B cell (primary cell): ENCODE measurements around the gene TUBB4B. TPM values are rescaled to one million over a fixed set of nuclear protein-coding genes. Genes with fewer than 3 reads are reported as not detected.

Source experiments
- ATAC-seq: fragments of 200-7000 bp; cut with Tn5 transposase; one replicate; pipeline ENCODE4 v1.10.0; 2021; ENCODE audit warnings: low read depth, mild to moderate bottlenecking, moderate number of reproducible peaks, moderate library complexity
- CTCF ChIA-PET: fragments of 350-600 bp; sonication (Branson Sonifier 250); formaldehyde crosslinking; loops from one replicate; lab custom pipeline; 2021; ENCODE audit warnings: antibody characterized with exemption, inconsistent platforms; lab: Charles Lee
- POLR2A ChIA-PET: fragments of 350-600 bp; sonication (Branson Sonifier 250); formaldehyde crosslinking; loops from one replicate; lab custom pipeline; 2021; ENCODE audit warnings: antibody characterized with exemption; lab: Charles Lee
- DNase-seq: peaks from one replicate; pipeline ENCODE4 v3.0.0; 2013
- H2AFZ ChIP-seq: 2 replicates; pipeline ENCODE4 v1.6.1; 2012; ENCODE audit warnings: mild to moderate bottlenecking, low read depth, low read length; ENCODE audit not compliant: insufficient read depth, poor library complexity, severe bottlenecking
- H3K27ac ChIP-seq, 2 donors: 1 replicate in 1 of 2; 2 replicates in 1 of 2; pipeline ENCODE4 v1.5.1; 2012 to 2013; ENCODE audit warnings: low read length in 2 of 2, mild to moderate bottlenecking in 2 of 2, moderate library complexity in 1 of 2
- H3K27me3 ChIP-seq, 4 experiments: fragments of 200-600 bp in 1 of 4; sonication (generic) in 1 of 4; replicated peaks in 1 of 4; 1 replicate in 2 of 4; 2 replicates in 2 of 4; pipeline versions ENCODE4 v1.6.1 to v1.7.0; 2013 to 2016; ENCODE audit warnings: low read length in 3 of 4, mild to moderate bottlenecking in 2 of 4, mixed read lengths in 1 of 4, moderate library complexity in 1 of 4; ENCODE audit not compliant: insufficient read depth in 4 of 4, control insufficient read depth in 3 of 4; ENCODE audit errors: control extremely low read depth in 1 of 4
- H3K36me3 ChIP-seq, 2 experiments: replicated peaks in 1 of 2; 1 replicate in 1 of 2; 2 replicates in 1 of 2; pipeline versions ENCODE4 v1.6.1 to v1.7.1; 2013; ENCODE audit warnings: low read length in 1 of 2; ENCODE audit not compliant: insufficient read depth in 2 of 2, control insufficient read depth in 1 of 2; ENCODE audit errors: control extremely low read depth in 1 of 2, extremely low read depth in 1 of 2
- H3K4me1 ChIP-seq, 2 donors: fragments of 200-600 bp in 1 of 2; sonication (generic) in 1 of 2; 1 replicate in 1 of 2; 2 replicates in 1 of 2; pipeline versions ENCODE4 v1.5.1 to v1.6.1; 2013 to 2017; ENCODE audit warnings: low read length in 2 of 2; ENCODE audit not compliant: control insufficient read depth in 2 of 2, insufficient read depth in 2 of 2
- H3K4me2 ChIP-seq: replicated peaks from 2 replicates; pipeline ENCODE3; 2012; ENCODE audit warnings: mild to moderate bottlenecking, low read depth, low read length; ENCODE audit not compliant: poor library complexity, severe bottlenecking
- H3K4me3 ChIP-seq, 5 experiments: fragments of 200-600 bp in 1 of 5; sonication (generic) in 1 of 5; 1 replicate in 3 of 5; 2 replicates in 2 of 5; pipeline versions ENCODE4 v1.5.1 to v1.7.0; 2011 to 2016; ENCODE audit warnings: low read length in 4 of 5, mild to moderate bottlenecking in 4 of 5, low read depth in 2 of 5, control low read depth in 1 of 5, moderate library complexity in 1 of 5; ENCODE audit not compliant: insufficient read depth in 1 of 5; ENCODE audit errors: control extremely low read depth in 1 of 5, extremely low read depth in 1 of 5
- H3K79me2 ChIP-seq: fragments of 200-600 bp; sonication (generic); one replicate; pipeline ENCODE4 v1.6.0; 2016; ENCODE audit warnings: low read length; ENCODE audit not compliant: control insufficient read depth, insufficient read depth
- H3K9ac ChIP-seq: fragments of 200-600 bp; sonication (generic); 2 replicates; pipeline ENCODE4 v1.6.1; 2017; ENCODE audit warnings: mild to moderate bottlenecking, low read length, moderate library complexity
- H3K9me3 ChIP-seq, 3 donors: one replicate each; pipeline versions ENCODE4 v1.6.1 to v1.7.1; 2013; ENCODE audit warnings: low read length in 2 of 3; ENCODE audit not compliant: control insufficient read depth in 2 of 3, insufficient read depth in 1 of 3; ENCODE audit errors: control extremely low read depth in 1 of 3
- H4K20me1 ChIP-seq: 2 replicates; pipeline ENCODE4 v1.6.0; 2012; ENCODE audit warnings: mild to moderate bottlenecking, low read length; ENCODE audit not compliant: insufficient read depth, control insufficient read depth, poor library complexity, severe bottlenecking
- H3K27ac Mint-ChIP-seq: one replicate; pipeline ENCODE4 v1.8.0; 2021; ENCODE audit warnings: mixed read lengths
- H3K27me3 Mint-ChIP-seq: one replicate; pipeline ENCODE4 v1.8.0; 2021; ENCODE audit warnings: mixed read lengths
- H3K4me1 Mint-ChIP-seq: one replicate; pipeline ENCODE4 v1.8.0; 2021; ENCODE audit warnings: mixed read lengths
- H3K4me3 Mint-ChIP-seq: one replicate; pipeline ENCODE4 v1.8.0; 2021; ENCODE audit warnings: mixed read lengths
- H3K9me3 Mint-ChIP-seq: one replicate; pipeline ENCODE4 v1.8.0; 2022; ENCODE audit warnings: mixed read lengths; ENCODE audit not compliant: insufficient read depth
- CTCF ChIP-seq: fragments of 200-600 bp; IDR thresholded peaks from one replicate; pipeline ENCODE4 v1.8.0; 2022; ENCODE audit warnings: antibody characterized with exemption, mild to moderate bottlenecking
- EZH2 ChIP-seq: IDR thresholded peaks from 2 replicates; pipeline ENCODE4 v1.6.1; 2012; ENCODE audit warnings: borderline replicate concordance, low read depth, mild to moderate bottlenecking, moderate library complexity, low read length; ENCODE audit not compliant: insufficient read depth, poor library complexity, severe bottlenecking
- WGBS: methylation state at CpG from one replicate; pipeline ENCODE4 v1.1.5; 2013; ENCODE audit warnings: missing lambda C conversion rate; ENCODE audit not compliant: insufficient coverage; 5-methylcytosine and 5-hydroxymethylcytosine counted together
- intact Hi-C: fragments of 100-400 bp; cut with micrococcal nuclease; formaldehyde crosslinking; loops from one replicate; pipeline ENCODE4 v1.10.0; 2022
- polyA plus RNA-seq: library from polyadenylated mRNA; depleted of rRNA; stranded (reverse); fragments of >200 nt; gene quantifications from 2 replicates; pipeline ENCODE4 v1.2.3, GENCODE V29; 2012
- total RNA-seq, 2 donors: library from RNA; stranded (reverse); fragments of 120-200 nt in 1 of 2; gene quantifications; 1 replicate in 1 of 2; 2 replicates in 1 of 2; pipeline versions ENCODE4 v1.2.3 to v1.2.4, GENCODE V29; 2013 to 2022

Gene TUBB4B
- total and polyA plus RNA-seq, 2 donors (not counting 1 experiment from before 2014, with no cell fraction given): 110 to 261 TPM

GRCh38 chr9:137225699-137226331, 15.3 kb upstream of the TUBB4B start:
- no peaks in the 10 kb centered on the region for H4K20me1 ChIP-seq
- H3K27ac Mint-ChIP-seq: no peak overlapping the region
- no peak overlapping the region for H3K4me3 ChIP-seq
- H2AFZ ChIP-seq: no peak overlapping the region
- CTCF ChIA-PET: interaction anchor here (0.6 to 7.0 kb wide), 10 partner anchors 13 to 197 kb away, joined by 3 to 76 read pairs (median 8); partner anchors contain the start of genes ANAPC2, NELFB, NPDC1 and SSNA1
- no peaks in the 10 kb centered on the region for H3K36me3 ChIP-seq
- POLR2A ChIA-PET: no interaction called here
- H3K27me3 ChIP-seq: peaks cover 0 to 35% (median 2%) of the 10 kb centered on the region in 4 experiments
- no peak overlapping the region for H3K9ac ChIP-seq
- no peak for TF ChIP-seq CTCF
- TF ChIP-seq EZH2: no peak
- no peaks in the 10 kb centered on the region for H3K79me2 ChIP-seq
- no peak overlapping the region for H3K27ac ChIP-seq
- H3K9me3 ChIP-seq: no peaks in the 10 kb centered on the region
- no peaks in the 10 kb centered on the region for H3K9me3 Mint-ChIP-seq
- ATAC-seq (no peak), DNase-seq (no peak)
- WGBS: 81% methylated on average over 18 of the region's 21 CpGs
- no peak overlapping the region for H3K4me3 Mint-ChIP-seq
- H3K4me1 ChIP-seq: peaks cover 13 to 32% of the 10 kb centered on the region in 2 donors
- intact Hi-C loops: no loop called here
- peaks cover 4% of the 10 kb centered on the region for H3K27me3 Mint-ChIP-seq
- H3K4me1 Mint-ChIP-seq: peaks cover 15% of the 10 kb centered on the region
- no peak overlapping the region for H3K4me2 ChIP-seq
